AG10803 (cell line): ENCODE data around the gene AKT1S1.

ENCODE experiments used
- DNase-seq: peaks from one replicate; pipeline ENCODE4 v3.0.0; 2010; ENCODE audit warnings: low read depth
- H3K4me3 ChIP-seq: 2 replicates; pipeline ENCODE4 v1.5.1; 2011; ENCODE audit warnings: mild to moderate bottlenecking, low read length, control low read depth
- TF ChIP-seq, protein P1 (sequence below): conservative IDR thresholded peaks from 2 replicates; pipeline ENCODE4 v1.5.1; 2011; ENCODE audit warnings: mild to moderate bottlenecking, low read length, control low read depth, inconsistent platforms

AKT1S1 gene

DNA sequence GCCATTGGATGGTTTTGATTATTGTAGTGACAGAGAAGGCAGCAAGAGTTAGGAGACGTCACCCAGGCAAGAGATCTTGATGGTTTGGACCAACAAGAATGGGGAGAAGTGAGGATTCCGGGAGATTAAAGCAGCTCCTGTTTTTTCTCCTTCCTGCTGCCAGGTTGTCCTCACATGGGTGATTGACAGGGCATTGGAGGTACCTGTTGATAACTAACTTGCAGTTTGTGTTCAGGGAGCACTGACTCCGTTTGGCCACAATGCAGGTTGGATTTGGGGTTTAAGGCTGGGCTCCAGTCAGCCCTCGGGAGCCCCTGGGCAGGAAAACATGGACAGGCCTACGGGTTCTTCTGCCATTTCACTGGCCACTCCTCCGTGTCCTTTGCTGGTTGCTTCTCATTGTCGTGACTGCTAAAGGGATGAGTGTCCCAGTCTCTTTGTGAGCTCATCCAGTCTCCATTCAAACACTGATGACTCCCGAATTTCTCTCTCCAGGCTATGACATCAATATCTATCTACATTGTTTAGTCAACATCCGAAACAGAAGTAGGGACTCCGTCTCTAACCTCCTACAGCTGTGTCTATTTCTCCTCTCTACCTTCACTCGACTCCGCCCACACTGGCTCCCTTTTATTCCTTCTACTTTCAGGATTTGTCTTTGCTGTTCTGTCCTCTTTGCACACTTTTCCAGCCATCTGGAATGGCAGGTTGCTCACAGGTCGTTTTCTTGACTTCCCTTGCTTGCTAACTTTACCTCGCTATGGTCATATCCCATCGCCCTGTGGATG, 27.5 kb downstream of the AKT1S1 start:
- H3K4me3 ChIP-seq = peak overlapping the region; percentile 90
- TF ChIP-seq, protein P1, sequence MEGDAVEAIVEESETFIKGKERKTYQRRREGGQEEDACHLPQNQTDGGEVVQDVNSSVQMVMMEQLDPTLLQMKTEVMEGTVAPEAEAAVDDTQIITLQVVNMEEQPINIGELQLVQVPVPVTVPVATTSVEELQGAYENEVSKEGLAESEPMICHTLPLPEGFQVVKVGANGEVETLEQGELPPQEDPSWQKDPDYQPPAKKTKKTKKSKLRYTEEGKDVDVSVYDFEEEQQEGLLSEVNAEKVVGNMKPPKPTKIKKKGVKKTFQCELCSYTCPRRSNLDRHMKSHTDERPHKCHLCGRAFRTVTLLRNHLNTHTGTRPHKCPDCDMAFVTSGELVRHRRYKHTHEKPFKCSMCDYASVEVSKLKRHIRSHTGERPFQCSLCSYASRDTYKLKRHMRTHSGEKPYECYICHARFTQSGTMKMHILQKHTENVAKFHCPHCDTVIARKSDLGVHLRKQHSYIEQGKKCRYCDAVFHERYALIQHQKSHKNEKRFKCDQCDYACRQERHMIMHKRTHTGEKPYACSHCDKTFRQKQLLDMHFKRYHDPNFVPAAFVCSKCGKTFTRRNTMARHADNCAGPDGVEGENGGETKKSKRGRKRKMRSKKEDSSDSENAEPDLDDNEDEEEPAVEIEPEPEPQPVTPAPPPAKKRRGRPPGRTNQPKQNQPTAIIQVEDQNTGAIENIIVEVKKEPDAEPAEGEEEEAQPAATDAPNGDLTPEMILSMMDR = no peak
- no peak for DNase-seq

DNA sequence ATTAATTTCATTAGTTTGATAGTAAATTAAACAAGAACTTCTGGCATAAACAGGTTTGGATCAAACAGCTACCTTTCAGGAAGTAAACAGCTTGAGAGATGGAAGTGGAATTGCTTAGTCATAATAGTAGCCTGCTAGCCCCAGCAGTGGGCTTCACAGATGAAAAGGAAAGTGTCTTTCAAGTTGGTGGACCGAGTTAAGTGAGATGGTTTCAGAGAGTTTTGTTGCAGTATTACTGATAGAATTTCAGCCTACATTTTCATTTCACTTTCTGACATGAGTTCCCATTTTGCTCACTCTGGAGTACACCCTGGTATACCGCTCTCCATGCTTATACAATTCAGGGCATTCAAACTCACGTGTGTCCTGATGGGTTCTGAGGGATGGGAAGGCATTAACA, 28.2 kb downstream of the AKT1S1 start:
- H3K4me3 ChIP-seq = no peak overlapping the region
- TF ChIP-seq, protein P1 = no peak
- DNase-seq = no peak

DNA sequence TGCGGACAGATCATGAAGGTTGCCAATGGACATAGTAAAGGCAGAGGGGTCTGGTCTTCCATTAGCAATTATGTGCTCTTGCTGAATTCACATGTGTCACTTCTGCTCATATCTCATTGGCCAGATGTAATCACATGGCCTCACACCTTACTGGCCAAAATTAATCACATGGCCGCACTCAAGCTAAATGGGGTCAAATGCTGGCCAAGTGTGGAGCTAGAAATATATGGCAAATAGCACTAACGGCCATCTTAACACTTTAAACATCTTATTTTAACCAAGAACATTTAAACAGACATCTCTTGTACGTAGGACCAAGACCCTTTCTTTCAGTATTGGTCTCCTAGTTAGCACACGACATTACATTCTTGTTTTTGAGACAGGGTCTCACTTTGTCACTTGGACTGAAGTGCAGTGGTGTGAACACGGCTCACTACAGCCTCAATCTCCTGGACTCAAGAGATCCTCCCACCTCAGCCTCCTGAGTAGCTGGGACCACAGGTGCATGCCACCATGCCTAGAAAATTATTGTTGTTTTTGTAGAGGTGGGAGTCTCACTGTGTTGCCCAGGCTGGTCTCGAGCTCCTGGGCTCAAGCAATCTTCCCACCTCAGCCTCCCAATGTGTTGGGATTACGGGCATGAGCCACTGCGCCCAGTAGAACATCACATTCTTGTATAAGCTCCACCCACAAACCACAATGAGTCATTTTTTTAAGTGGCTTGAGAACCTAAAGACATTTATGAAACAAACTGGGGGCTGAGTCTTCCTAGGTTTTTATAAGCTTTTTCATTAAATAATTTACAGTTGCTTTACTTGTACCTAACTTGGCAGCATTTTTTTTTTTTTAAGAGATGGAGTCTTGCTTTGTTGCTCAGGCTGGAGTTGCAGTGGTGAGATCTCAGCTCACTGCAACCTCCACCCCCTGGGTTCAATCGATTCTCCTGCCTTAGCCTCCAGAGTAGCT, 29.1 kb downstream of the AKT1S1 start:
- H3K4me3 ChIP-seq = no peak overlapping the region
- peak; percentile 82 for DNase-seq
- TF ChIP-seq, protein P1 = no peak

GRCh38 chr19:49846408-49846807, 30.7 kb downstream of the AKT1S1 start:
- no peak for DNase-seq
- TF ChIP-seq, protein P1 = no peak
- H3K4me3 ChIP-seq = no peak overlapping the region

- TF ChIP-seq, protein P1 = no peak
- no peak for DNase-seq
- H3K4me3 ChIP-seq = no peak overlapping the region
These were observed 31.7 kb downstream of the AKT1S1 start for GRCh38 chr19:49845414-49845813.

DNA sequence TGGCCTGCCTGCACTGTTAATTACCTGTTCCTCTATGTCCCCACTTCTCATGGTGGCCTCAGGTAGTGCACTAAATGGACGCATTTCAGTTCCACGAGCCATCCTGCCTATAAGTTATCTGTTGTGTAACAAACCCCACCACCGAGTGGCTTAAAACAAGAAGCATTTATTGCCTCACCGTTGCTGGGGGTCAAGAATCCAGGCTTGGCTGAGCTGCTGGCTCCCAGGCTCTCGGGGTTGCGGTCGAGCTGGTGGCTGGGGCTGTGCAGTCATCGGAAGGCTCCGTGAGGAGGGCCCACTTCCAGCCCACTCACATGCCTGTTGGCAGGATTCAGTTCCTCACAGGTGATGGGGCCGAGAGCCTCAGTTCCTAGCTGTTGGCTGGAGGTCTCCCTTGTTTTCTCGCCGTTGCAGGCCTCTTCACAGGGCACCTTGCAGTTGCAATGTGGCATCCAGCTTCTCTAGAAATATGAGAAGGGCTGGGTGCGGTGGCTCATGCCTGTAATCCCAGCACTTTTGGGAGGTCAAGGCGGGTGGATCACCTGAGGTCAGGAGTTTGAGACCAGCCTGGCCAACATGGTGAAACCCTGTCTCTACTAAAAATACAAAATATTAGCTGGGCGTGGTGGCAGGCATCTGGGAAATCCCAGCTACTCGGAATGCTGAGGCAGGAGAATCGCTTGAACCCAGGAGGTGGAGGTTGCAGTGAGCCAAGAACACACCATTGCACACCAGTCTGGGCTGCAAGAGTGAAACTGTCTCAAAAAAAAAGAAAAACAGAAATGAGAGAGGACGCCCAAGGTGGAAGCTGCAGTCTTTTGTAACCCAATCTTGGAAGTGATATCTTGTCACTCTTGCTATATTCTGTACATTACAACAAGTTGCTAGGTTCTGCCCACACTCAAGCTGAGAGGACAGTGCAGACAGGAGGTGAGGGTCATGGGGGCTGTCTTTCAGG, 32.7 kb downstream of the AKT1S1 start:
- DNase-seq = no peak
- H3K4me3 ChIP-seq = no peak overlapping the region
- TF ChIP-seq, protein P1 = no peak
